Measurements from ENCODE around the gene CACNA1H.

The CACNA1H gene

GRCh38 chr16:1113489-1113888 lies 39.4 kb upstream of the CACNA1H start:
- no peaks in the 10 kb centered on the region for H3K9me3 ChIP-seq (ENCODE audit: control insufficient read depth, insufficient read depth, low read length)
- H3K9me2 ChIP-seq (replicated peaks; ENCODE audit: control insufficient read depth, low read length): no peaks in the 10 kb centered on the region
- H3K27ac ChIP-seq (ENCODE audit: low read depth, low read length): no peak overlapping the region
- H4K20me1 ChIP-seq (ENCODE audit: control insufficient read depth, insufficient read depth, low read depth, low read length): no peaks in the 10 kb centered on the region
- no peak for TF ChIP-seq EZH2phosphoT487 (IDR thresholded peaks at IDR 0.05; ENCODE audit: borderline replicate concordance, low read length)
- no peak for TF ChIP-seq CTCF (IDR thresholded peaks at IDR 0.05; ENCODE audit: low read depth, low read length, poor library complexity, severe bottlenecking)
- no peak overlapping the region for H3K4me3 ChIP-seq (ENCODE audit: low read length)
- H3K36me3 ChIP-seq (ENCODE audit: control insufficient read depth, low read length): no peaks in the 10 kb centered on the region
- H3K4me1 ChIP-seq (ENCODE audit: control insufficient read depth, low read length): no peaks in the 10 kb centered on the region
- no peaks in the 10 kb centered on the region for H3K79me2 ChIP-seq (ENCODE audit: control insufficient read depth, low read length)
- H3K27me3 ChIP-seq (ENCODE audit: control insufficient read depth, low read length): no peaks in the 10 kb centered on the region
- H3K4me2 ChIP-seq (ENCODE audit: low read length): no peak overlapping the region
- H3F3A ChIP-seq (ENCODE audit: control insufficient read depth, insufficient read depth): no peaks in the 10 kb centered on the region

DNA sequence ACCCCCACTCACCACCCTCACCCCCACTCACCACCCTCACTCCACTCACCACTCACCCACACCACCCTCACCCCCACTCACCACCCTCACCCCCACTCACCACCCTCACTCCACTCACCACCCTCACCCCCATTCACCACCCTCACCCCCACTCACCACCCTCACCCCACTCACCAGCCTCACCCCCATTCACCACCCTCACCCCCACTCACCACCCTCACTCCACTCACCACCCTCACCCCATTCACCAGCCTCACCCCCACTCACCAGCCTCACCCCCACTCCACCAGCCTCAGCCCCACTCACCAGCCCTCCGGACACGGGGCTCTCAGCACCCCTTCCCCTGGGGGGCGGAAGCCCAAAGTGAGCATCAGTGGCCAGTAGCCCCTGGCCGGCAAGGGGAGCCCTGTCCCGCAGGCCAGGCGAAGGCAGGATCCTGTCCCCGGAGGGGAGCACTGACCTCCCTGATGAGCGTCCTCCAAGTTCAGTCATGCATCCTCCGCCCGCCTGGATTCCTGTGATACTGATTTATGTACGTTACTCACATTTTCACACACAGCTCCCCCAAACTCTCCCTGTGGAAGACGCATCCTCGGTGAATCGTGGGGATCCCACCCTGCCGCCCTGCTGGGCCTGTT lies 38.9 kb upstream of the CACNA1H start:
- H3K4me1 ChIP-seq (ENCODE audit: control insufficient read depth, low read length): no peaks in the 10 kb centered on the region
- no peaks in the 10 kb centered on the region for H3K36me3 ChIP-seq (ENCODE audit: control insufficient read depth, low read length)
- TF ChIP-seq EZH2phosphoT487 (IDR thresholded peaks at IDR 0.05; ENCODE audit: borderline replicate concordance, low read length) (no peak), CTCF (IDR thresholded peaks at IDR 0.05; ENCODE audit: low read depth, low read length, poor library complexity, severe bottlenecking) (no peak)
- H3K27ac ChIP-seq (ENCODE audit: low read depth, low read length): no peak overlapping the region
- no peaks in the 10 kb centered on the region for H3K27me3 ChIP-seq (ENCODE audit: control insufficient read depth, low read length)
- no peaks in the 10 kb centered on the region for H3K9me3 ChIP-seq (ENCODE audit: control insufficient read depth, insufficient read depth, low read length)
- H3K4me3 ChIP-seq (ENCODE audit: low read length): no peak overlapping the region
- no peak overlapping the region for H3K4me2 ChIP-seq (ENCODE audit: low read length)
- H3K79me2 ChIP-seq (ENCODE audit: control insufficient read depth, low read length): no peaks in the 10 kb centered on the region
- no peaks in the 10 kb centered on the region for H3F3A ChIP-seq (ENCODE audit: control insufficient read depth, insufficient read depth)
- H3K9me2 ChIP-seq (replicated peaks; ENCODE audit: control insufficient read depth, low read length): no peaks in the 10 kb centered on the region
- no peaks in the 10 kb centered on the region for H4K20me1 ChIP-seq (ENCODE audit: control insufficient read depth, insufficient read depth, low read depth, low read length)

GRCh38 chr16:1116693-1117077 lies 36.2 kb upstream of the CACNA1H start:
- Histone ChIP-seq H3K79me2 (ENCODE audit: control insufficient read depth, low read length) (no peaks in the 10 kb centered on the region), H3K4me1 (ENCODE audit: control insufficient read depth, low read length) (peaks cover 12% of the 10 kb centered on the region), H3K36me3 (ENCODE audit: control insufficient read depth, low read length) (no peaks in the 10 kb centered on the region), H3K9me3 (ENCODE audit: control insufficient read depth, insufficient read depth, low read length) (no peaks in the 10 kb centered on the region), H3K4me2 (ENCODE audit: low read length) (no peak overlapping the region), H3K27ac (ENCODE audit: low read depth, low read length) (no peak overlapping the region), H4K20me1 (ENCODE audit: control insufficient read depth, insufficient read depth, low read depth, low read length) (no peaks in the 10 kb centered on the region), H3K27me3 (ENCODE audit: control insufficient read depth, low read length) (no peaks in the 10 kb centered on the region), H3K4me3 (ENCODE audit: low read length) (no peak overlapping the region), H3K9me2 (replicated peaks; ENCODE audit: control insufficient read depth, low read length) (no peaks in the 10 kb centered on the region), H3F3A (ENCODE audit: control insufficient read depth, insufficient read depth) (no peaks in the 10 kb centered on the region)
- TF ChIP-seq EZH2phosphoT487 (IDR thresholded peaks at IDR 0.05; ENCODE audit: borderline replicate concordance, low read length): no peak
- TF ChIP-seq CTCF (IDR thresholded peaks at IDR 0.05; ENCODE audit: low read depth, low read length, poor library complexity, severe bottlenecking): no peak

All from DOHH2 (cell line).